Esophagus mucosa (tissue), 1 donor: ENCODE data around the gene VWA5B2. TPM values are rescaled to one million over a fixed set of nuclear protein-coding genes. Genes with fewer than 3 reads are reported as not detected.
"Not testable (repeated sequence)": the region's sequence is repeated elsewhere in the genome, so short reads cannot be mapped to it uniquely, and the experiment has no call there.

Experiments used
- ATAC-seq: fragments of 200-7000 bp; cut with Tn5 transposase; one replicate; pipeline ENCODE4 v1.9.1; 2020
- total RNA-seq: library from RNA; stranded (reverse); gene quantifications from one replicate; pipeline ENCODE4 v1.2.4, GENCODE V29; 2023
- donor health status: DM: yes; HTN: yes; CAD: no.

Gene VWA5B2
- total RNA-seq, 1 donor from 2014 or later = not detected

GRCh38 chr3:184248454-184249411 is 19.3 kb downstream of the VWA5B2 start, which contains the start of gene ALG3:
ALG3 (minus strand) TSS chr3:184248962; CDS start chr3:184248940, 22 bp downstream.
- ATAC-seq = peak; percentile 85

GRCh38 chr3:184249412-184250166 is 20.2 kb downstream of the VWA5B2 start, which contains the start of gene EEF1AKMT4:
EEF1AKMT4 (plus strand) TSS chr3:184249672; CDS start chr3:184249695, 23 bp downstream.
- ATAC-seq = peak; percentile 97

- peak; percentile 86 for ATAC-seq
Observed at GRCh38 chr3:184250167-184250828, 20.9 kb downstream of the VWA5B2 start.

GRCh38 chr3:184255291-184256039 is 26.1 kb downstream of the VWA5B2 start:
- ATAC-seq = peak; percentile 77

GRCh38 chr3:184257083-184257915 is 27.9 kb downstream of the VWA5B2 start:
- ATAC-seq = no peak

- ATAC-seq = no peak
Observed at GRCh38 chr3:184258926-184259325, 29.5 kb downstream of the VWA5B2 start.

GRCh38 chr3:184259396-184259877 is 30.1 kb downstream of the VWA5B2 start:
- no peak for ATAC-seq

GRCh38 chr3:184259878-184260723 is 30.7 kb downstream of the VWA5B2 start:
- peak; percentile 39 for ATAC-seq

GRCh38 chr3:184260724-184261269 is 31.4 kb downstream of the VWA5B2 start:
- ATAC-seq = no peak

- ATAC-seq = peak; percentile 52
Observed at GRCh38 chr3:184261270-184261853, 32.0 kb downstream of the VWA5B2 start, which contains the start of gene CAMK2N2. CAMK2N2 (minus strand) TSS chr3:184261553; CDS start chr3:184261285, 268 bp downstream.

- ATAC-seq = peak; percentile 9
Observed at GRCh38 chr3:184261854-184262763, 32.7 kb downstream of the VWA5B2 start.

- no peak for ATAC-seq
Observed at GRCh38 chr3:184262764-184263179, 33.4 kb downstream of the VWA5B2 start.

- not testable (repeated sequence) for ATAC-seq
Observed at GRCh38 chr3:184267249-184267648, 37.9 kb downstream of the VWA5B2 start.

- no peak for ATAC-seq
Observed at GRCh38 chr3:184272269-184272668, 42.9 kb downstream of the VWA5B2 start.

- ATAC-seq = no peak
Observed at GRCh38 chr3:184275381-184275701, 46.0 kb downstream of the VWA5B2 start.

- ATAC-seq = peak; percentile 23
Observed at GRCh38 chr3:184275961-184276910, 46.9 kb downstream of the VWA5B2 start, which contains the start of gene ECE2. ECE2 (plus strand) TSS chr3:184276022; CDS start chr3:184276154, 132 bp downstream.
